C4-2B (cell line): Measurements from ENCODE around the gene BLNK.
A peak's percentile ranks its signal among the peaks of the same experiment; 100 is the strongest.

Experiments used
- H3K27ac ChIP-seq: fragments of 450-650 bp; 2 replicates; pipeline ENCODE4 v1.5.1; 2017
- ZFX ChIP-seq: fragments of 450-650 bp; IDR thresholded peaks from 2 replicates; pipeline ENCODE4 v1.6.1; 2017
- TF ChIP-seq, protein P1 (sequence below): fragments of 450-650 bp; conservative IDR thresholded peaks from 2 replicates; pipeline ENCODE4 v1.5.1; 2017; ENCODE audit warnings: mild to moderate bottlenecking

Gene BLNK

DNA sequence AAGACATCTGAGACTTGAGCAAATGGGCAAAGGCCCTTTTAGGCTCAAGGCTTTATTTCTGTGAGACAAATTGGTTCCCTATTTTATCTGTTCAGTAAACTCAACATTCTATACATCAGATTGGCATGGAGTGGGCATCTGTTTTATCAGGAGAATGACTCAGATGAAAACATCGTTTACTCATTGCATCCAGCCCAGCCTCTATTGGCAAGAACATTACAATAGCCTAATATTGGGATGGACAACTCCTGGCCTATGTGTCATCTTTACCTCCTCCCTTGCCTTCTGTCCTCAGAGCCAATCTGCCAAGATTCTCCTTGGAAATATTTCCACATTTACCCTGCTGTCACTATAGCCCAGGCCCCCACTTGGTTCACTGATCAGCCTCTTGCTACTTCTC is 5.5 kb upstream of the BLNK start:
- H3K27ac ChIP-seq, result peak overlapping the region; percentile 58
- TF ChIP-seq, protein P1, sequence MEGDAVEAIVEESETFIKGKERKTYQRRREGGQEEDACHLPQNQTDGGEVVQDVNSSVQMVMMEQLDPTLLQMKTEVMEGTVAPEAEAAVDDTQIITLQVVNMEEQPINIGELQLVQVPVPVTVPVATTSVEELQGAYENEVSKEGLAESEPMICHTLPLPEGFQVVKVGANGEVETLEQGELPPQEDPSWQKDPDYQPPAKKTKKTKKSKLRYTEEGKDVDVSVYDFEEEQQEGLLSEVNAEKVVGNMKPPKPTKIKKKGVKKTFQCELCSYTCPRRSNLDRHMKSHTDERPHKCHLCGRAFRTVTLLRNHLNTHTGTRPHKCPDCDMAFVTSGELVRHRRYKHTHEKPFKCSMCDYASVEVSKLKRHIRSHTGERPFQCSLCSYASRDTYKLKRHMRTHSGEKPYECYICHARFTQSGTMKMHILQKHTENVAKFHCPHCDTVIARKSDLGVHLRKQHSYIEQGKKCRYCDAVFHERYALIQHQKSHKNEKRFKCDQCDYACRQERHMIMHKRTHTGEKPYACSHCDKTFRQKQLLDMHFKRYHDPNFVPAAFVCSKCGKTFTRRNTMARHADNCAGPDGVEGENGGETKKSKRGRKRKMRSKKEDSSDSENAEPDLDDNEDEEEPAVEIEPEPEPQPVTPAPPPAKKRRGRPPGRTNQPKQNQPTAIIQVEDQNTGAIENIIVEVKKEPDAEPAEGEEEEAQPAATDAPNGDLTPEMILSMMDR, result no peak
- no peak for TF ChIP-seq ZFX

GRCh38 chr10:96276426-96276825 is 5.1 kb upstream of the BLNK start:
- TF ChIP-seq, protein P1, result no peak
- no peak for TF ChIP-seq ZFX
- peak overlapping the region; percentile 58 for H3K27ac ChIP-seq

DNA sequence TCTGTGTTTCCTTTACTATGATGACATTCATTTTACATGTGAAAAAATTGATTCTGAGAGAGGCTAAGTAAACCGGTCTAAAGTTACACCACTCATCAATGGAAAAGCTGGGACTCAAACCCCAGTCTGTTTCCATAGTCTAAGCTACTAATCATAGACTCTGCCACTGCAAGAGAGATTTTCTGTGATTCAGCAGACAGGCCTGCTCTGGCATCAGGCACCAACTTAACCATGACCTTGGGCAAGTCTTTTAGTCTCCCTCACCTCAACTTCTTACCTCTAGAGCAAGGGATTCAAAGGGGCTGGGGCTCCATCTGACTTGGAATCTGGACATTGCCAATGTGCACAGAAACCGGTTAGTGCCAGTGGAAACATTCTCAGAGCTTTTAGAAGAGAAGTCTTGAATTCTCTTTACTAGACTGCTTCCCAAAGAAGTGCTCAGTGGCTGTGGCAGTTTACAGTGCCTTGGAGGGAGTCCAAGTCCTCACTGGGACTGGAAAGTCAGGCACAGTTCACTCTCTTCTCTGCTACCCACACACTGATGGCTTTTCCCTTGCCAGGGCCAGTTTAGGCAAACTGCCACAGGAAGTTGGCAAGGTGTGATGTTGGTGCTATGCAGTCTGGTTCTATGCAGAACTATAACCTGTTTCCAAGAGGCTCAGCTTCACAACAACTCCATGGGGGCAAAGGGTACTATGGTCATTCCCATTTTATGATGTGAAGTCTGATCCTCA is 4.5 kb upstream of the BLNK start:
- TF ChIP-seq, protein P1, result no peak
- TF ChIP-seq ZFX, result no peak
- H3K27ac ChIP-seq, result peak overlapping the region; percentile 58

DNA sequence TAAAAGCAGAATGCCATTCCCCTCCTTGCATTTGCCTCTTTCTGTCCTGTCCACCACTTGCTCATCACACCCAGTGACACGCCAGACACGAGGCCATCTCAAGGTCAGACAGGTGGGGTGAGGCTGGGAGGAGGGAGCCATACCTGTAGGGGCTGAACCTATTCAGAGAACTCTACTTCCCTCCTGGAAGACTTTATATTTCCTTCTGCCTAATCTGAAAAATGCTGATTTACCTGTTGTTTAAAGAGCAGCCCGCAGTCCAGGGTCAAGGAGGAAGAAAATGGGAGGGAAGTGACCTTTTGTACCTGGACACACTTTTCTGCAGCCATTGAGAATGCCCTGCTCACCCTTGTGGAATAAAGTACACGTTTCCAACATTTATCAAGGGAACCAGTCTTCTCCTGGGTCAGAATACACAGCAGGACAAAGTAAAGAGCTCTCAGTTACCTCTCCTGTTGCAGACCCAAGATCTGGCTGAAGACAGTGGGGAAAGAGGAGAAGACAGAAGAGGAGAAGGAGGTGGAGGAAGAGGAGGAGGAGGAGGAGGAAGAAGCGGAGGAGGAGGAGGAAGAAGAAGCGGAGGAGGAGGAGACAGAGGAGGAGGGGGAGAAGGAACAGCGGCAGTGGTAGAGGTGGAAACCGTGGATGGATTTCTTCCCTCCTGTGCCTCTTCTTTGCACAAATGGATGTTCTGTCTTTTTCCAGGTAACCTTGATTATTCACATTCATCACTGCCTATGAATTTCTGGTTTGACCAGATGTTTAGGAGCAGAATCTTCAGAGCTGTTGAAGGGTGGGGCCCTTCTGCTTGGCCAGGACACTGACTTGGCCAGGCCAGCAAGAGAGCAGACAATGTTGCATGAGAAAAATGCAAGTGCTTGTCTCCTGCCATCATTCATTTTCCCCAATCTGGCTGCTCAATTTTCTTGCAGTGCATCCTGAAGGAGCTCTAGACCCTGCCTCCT is 1.2 kb upstream of the BLNK start:
- TF ChIP-seq, protein P1, result no peak
- TF ChIP-seq ZFX, result no peak
- H3K27ac ChIP-seq, result peak overlapping the region; percentile 78

GRCh38 chr10:96270571-96270970 is 798 bp downstream of the BLNK start:
- TF ChIP-seq, protein P1, result no peak
- no peak for TF ChIP-seq ZFX
- peak overlapping the region; percentile 12; the same call in 1 of the 2 replicates for H3K27ac ChIP-seq

DNA sequence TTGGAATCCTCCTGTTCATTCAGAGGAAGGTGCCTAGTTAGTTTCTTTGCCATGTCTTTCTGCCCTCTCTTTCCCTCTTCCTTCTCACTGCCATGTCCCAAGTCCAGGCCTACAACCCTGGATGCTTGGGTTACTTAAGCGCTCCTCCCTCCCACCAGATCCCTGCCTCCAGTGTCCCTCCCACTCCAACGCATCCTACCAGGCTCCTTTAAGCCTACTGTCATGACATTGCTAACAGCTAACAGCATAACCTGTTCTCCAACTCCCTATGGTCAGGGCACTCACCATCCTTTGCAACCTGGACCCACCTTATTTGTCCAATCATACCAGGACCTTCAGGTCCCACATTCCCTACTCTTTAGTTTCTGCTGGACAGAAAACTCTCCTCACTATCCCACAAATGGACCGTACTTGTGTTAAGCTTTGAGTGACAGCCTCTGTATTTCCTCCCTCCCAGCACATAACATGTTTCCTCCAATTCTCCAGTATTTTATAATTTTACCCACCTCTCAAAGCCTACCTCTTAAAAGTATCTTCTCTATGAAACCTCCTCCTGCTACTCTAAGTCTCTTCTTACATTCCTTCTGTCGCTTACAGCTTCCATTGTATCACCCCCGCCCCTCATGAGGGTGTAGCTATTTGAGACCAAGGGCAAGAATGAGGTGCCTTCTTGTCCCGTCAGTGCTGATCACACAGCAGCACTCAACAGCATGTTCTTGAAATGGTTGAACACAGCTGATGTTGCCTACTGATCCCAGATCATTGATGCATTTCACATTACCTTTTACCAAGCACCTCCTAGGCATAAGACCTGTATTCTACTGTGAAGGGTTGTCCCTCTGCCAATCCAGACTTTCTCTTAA is 1.7 kb downstream of the BLNK start:
- H3K27ac ChIP-seq, result peak overlapping the region; percentile 12; the same call in 1 of the 2 replicates
- TF ChIP-seq, protein P1, result no peak
- no peak for TF ChIP-seq ZFX
